CD4-positive, alpha-beta T cell treated with Interleukin-10 for 1 hour (primary cell): Measurements from ENCODE around the gene CPVL.

Source experiments
- DNase-seq: peaks from one replicate; pipeline ENCODE4 v3.0.0-alpha.2; 2020

CPVL gene

GRCh38 chr7:29041991-29042390 is 104.3 kb downstream of the CPVL start:
- no peak for DNase-seq

- no peak for DNase-seq
Measured at GRCh38 chr7:29040579-29040925, 105.8 kb downstream of the CPVL start.

DNA sequence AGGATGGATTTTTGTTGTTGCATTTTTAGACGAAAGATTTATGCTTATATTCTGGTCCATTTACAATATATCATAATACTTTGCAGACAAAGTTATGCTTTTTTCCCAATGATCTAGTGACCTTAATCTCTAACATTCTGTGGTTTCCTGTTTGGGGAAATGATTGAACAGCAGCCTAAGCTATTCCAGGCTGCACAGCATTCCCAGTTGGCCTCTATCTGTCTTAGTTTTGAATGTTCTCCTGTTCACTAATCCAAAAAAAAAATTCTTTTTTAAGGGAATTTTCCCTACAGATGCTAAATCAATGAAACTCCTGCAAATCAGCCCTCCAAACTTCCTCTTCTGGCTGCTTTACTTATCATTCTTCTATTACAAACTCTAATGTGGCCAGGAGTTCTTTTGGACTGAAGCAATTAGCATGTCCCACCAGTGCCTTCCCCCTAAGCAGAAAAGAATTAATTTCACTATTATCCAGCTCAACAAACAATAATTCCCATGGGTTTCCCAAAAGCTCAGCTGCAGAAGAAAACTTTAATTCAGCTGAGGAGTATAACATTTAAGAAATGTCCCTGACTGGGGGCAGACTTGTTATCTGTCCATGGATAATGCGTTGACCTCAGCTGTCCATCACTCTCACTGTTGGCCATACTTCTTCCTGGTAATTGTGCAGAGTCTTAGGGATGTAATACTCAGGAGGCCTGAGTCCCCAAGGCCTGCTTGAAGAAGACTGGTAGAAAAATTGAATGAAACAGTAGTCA is 106.3 kb downstream of the CPVL start:
- no peak for DNase-seq

GRCh38 chr7:29038463-29038862 is 107.9 kb downstream of the CPVL start:
- DNase-seq: peak; percentile 16

- peak; percentile 24 for DNase-seq
Measured at GRCh38 chr7:29035044-29035740, 111.1 kb downstream of the CPVL start.

DNA sequence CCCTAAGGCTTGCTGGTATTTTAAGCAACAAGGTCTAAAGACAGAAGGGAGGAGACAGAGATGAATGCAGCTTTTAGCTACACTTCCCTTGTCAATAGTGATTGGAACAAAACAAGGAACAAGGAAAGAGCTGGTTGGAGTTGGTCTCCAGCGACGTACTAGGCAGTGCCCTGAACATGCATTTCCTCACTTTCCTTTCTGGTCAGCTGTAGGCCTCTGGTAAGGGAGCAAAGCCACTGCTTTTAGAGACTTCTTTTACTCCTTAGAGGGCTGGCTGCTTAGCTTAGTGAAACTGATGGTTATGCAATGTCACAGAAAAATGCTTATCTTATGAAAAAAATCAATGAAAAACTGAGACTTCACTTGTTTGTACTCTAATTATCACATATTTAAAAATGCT is 112.8 kb downstream of the CPVL start:
- no peak for DNase-seq

- no peak for DNase-seq
Measured at GRCh38 chr7:29032146-29032545, 114.2 kb downstream of the CPVL start.

DNA sequence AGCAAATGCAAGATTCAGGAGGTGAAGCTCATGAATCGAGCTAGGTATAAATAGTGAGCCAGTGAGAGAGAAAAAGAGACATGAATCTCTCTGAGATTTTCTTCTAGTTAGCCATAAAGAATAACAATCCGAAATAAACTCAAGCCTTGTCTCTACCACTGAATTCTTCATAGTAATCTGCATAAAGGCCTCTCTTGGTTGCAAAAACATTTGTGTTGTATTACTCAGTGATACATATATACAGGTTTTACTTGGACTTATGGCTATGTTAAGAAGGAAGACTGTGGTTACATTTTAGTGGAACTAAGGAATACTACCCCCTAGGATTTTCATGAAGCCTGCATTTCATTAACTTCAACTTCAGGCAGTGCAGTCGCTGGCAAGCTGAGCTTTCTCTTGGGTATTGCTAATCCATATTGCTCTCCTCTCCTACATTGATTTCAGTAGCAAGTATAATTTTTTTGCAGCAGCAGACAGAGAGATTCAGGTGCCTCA is 115.5 kb downstream of the CPVL start:
- no peak for DNase-seq

DNA sequence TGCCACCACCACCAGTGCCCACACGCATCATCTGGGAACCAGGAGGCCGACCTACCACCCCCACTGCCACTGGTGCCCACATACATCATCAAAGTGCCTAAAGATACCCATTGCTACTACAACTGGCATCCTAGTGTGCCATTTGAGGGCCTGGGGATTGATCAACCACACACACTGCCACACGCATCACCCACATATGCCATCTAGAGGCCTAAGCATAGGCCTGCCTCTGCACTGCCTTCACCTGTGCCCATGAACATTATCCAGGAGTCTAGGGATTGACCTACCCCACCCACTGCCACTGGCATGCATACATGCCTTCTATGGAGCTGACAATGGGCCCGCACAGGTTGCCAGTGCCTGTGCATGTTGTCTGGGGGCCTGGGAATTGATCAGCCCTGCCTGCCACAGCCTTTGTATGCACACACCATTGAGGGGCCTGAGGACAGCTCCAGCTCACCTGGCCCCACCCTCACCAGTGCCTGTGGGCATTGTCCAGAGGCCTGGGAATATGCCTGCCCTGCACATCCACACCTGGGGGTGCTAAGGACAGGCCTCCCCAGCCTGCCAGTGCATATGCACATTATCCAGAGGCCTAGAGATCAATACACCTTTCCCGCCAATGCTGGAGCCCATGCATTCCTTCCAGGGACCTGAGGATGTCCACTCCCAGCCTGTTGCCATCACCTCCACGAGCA is 123.9 kb downstream of the CPVL start:
- DNase-seq: no peak

DNA sequence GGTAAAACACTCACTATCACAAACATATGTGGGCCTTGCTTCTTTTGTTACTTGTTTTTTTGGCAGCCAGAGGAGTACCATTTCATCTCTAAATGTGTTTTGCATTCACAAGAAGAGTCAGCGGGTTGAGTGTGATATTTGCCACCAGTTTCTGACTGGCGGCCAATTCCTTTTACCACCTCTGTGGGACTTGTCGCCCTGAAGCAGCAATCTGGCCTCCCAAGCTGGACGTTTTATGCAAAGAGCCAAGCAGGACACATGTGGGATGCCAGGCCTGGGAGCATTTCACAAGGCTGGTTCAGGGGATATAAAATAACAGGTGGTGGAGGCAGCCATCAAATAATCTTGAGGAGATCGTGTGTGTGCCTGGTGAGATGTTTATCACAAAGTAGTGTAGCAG is 126.4 kb downstream of the CPVL start:
- no peak for DNase-seq

DNA sequence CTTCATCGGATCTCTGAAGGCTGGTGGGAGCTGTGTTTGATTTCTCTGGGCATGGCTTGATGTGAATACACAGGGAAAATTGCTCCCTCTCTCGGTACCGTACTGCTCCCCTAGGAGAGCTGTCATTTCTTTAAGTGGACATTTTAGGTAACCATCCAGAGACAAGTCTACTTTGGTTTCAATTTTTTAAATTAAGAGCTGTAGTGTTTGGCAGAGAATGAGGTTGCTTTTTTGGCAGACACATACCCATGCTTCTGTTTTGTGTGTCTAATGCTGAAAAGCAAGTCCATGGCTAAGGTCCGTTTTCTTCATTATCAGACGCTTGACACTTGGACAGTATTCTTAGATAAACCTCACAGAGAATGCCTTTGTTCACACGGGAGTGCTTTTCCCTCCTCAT is 127.0 kb downstream of the CPVL start:
- no peak for DNase-seq

- DNase-seq: no peak
Measured at GRCh38 chr7:29017713-29018112, 128.6 kb downstream of the CPVL start.

DNA sequence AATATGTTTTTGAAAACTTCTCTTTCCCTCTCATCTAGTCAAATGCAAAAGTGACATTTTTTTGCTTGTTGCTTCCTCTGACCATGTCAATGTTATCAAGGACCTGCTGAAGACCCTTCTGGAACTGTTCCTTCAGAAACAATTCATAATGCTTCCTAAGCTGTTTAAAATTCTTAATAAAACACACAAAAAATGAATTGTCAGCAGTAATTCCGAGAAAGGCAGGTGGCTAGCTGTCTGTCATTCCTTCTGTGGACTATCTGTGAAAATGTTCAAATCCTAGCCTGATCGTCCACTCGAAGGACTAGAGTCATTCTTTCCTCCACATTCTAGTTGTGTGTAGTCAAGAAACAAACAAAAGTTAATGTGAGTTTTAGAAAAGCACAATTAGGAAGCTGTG is 131.6 kb downstream of the CPVL start:
- DNase-seq: no peak

DNA sequence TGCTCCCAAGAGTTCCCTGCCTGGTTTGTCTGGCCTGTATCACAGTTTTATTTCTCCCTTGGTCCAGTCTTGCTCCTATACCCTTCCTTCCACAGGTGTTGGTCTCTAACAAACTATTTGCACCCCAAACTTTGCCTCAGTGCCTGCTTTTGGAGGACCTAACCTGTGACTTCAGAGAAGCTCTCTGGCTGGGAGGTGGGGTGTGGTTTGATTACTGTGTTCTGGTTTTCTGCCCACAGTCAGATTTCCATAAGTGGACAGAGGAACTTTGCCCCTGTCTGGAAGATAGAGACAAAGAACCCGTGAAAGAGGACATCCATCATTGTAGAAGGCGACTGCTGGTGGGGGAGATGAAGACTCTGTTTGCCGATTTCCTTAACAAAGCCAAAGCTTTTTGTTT is 132.4 kb downstream of the CPVL start:
- no peak for DNase-seq

- no peak for DNase-seq
Measured at GRCh38 chr7:29013082-29013695, 133.1 kb downstream of the CPVL start.

- no peak for DNase-seq
Measured at GRCh38 chr7:29009947-29010346, 136.4 kb downstream of the CPVL start.

DNA sequence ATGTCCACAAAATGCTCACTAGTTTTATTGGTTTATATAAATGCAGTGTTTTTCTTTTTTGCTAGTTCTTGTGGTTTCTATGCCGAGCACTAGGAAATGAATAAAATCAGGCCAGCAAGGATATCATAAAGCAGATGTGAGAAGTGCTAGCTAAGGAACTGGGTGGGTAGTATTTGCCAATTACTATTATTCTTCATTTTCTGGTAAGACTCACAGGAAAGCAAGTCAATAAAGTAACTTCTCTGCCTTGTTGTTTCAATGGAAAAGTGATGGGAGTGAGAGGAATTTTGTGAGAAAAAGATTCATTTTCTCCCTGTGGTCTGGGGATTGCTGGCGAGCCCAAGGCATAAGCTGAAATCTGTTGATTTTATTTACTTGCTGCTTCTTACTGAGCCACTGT is 137.7 kb downstream of the CPVL start:
- DNase-seq: no peak

GRCh38 chr7:29007127-29007526 is 139.2 kb downstream of the CPVL start:
- DNase-seq: no peak

- no peak for DNase-seq
Measured at GRCh38 chr7:29005829-29006228, 140.5 kb downstream of the CPVL start.

- DNase-seq: no peak
Measured at GRCh38 chr7:29005406-29005805, 140.9 kb downstream of the CPVL start.

- DNase-seq: no peak
Measured at GRCh38 chr7:29003703-29004102, 142.6 kb downstream of the CPVL start.

DNA sequence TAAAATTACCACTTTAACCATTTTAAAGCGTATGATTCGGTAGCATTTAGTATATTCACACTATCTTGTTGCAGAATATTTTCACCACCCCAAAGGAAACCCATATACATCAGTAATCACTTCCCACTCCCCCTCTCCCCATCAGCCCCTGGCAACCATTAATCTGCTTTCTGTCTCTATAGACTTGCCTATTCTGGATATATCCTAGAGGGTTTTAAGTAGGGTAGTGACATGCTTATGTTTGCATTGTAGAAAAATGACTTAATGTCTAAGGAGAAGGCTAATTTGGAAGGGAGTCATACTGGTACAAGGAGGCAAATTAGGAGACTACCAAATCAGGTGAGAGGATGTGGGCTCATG is 145.6 kb downstream of the CPVL start:
- DNase-seq: no peak

DNA sequence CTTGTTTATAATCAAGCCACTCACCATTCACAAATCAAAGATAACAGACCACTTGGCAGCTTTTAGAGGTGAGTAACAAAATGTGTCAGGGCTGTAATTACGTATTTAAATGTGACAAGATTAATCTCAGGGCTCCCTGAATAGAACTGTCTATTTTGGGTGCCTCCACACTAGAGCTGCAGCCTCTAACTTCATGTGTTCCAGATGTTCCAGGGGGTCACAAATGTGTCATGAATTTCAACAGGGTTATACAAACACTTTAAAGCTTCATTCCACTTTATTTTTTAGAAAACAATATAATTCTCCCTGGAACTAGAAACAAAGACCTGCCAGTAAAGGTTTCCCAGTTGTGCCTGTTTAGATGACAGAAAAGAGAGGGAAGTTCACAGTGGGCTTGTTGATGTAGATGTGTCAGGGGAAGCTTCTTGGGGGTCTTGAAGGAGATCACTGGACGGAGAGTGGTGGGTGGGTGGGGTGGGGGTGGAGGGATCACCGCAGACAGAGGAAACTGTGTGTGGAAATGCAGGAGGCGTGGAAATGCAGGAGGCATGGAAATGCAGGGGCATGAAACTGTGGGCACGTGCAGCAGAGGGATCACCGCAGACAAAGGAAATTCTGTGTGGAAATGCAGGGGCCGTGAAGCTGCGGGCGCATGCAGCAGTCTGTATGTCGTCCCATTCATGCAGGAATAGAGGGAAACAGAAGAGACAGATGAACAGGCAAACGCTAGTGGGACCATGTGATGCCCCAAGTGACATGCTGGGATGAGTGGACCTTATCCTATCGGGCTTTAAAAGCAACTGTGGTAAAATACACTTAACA is 146.2 kb downstream of the CPVL start:
- DNase-seq: no peak
